ENCODE results near the gene UFC1. TPM values are rescaled to one million over a fixed set of nuclear protein-coding genes. Genes with fewer than 3 reads are reported as not detected.
A peak's percentile ranks its signal among the peaks of the same experiment; 100 is the strongest.

The UFC1 gene
- total RNA-seq, 1 experiment from 2014 or later: 63.7 TPM

DNA sequence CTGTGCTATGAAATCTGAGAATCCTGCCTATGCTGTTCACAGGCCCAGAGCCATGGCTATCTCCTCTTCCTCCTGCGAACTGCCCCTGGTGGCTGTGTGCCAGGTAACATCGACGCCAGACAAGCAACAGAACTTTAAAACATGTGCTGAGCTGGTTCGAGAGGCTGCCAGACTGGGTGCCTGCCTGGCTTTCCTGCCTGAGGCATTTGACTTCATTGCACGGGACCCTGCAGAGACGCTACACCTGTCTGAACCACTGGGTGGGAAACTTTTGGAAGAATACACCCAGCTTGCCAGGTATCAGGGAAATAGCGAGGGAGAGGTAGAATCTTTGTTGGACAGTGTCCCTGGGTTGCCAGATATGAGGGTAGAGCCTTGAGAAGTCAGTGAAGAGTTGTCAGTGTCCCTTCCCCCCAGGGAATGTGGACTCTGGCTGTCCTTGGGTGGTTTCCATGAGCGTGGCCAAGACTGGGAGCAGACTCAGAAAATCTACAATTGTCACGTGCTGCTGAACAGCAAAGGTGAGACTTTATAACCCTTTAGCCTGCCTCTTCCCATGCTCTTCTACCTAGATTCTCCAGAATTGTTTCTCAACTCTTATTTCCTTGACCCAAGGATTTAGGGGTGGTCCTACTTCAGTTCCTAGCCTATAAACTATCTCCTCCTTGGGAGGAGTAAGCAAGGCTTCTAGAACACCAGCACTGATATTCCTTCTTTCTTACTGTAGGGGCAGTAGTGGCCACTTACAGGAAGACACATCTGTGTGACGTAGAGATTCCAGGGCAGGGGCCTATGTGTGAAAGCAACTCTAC, 34.5 kb upstream of the UFC1 start:
- H3K9me3 ChIP-seq (ENCODE audit: control insufficient read depth in 1 of 2, insufficient read depth in 1 of 2, low read depth in 1 of 2, low read length in 2 of 2): no peaks in the 10 kb centered on the region
- no peaks in the 10 kb centered on the region for H4K20me1 ChIP-seq (ENCODE audit: insufficient read depth)
- no peak overlapping the region for H2AFZ ChIP-seq (ENCODE audit: low read depth, low read length, poor library complexity, severe bottlenecking)
- H3K4me3 ChIP-seq (replicated peaks in 1 of 2; ENCODE audit: low read depth in 1 of 2, low read length in 2 of 2): peak overlapping the region; percentile 68 to 98
- peaks cover 32 to 48% of the 10 kb centered on the region in 2 experiments for H3K4me1 ChIP-seq (ENCODE audit: control insufficient read depth in 1 of 2, insufficient read depth in 2 of 2, low read length in 2 of 2)
- CTCF ChIA-PET: no interaction called here
- TF ChIP-seq, protein P1, sequence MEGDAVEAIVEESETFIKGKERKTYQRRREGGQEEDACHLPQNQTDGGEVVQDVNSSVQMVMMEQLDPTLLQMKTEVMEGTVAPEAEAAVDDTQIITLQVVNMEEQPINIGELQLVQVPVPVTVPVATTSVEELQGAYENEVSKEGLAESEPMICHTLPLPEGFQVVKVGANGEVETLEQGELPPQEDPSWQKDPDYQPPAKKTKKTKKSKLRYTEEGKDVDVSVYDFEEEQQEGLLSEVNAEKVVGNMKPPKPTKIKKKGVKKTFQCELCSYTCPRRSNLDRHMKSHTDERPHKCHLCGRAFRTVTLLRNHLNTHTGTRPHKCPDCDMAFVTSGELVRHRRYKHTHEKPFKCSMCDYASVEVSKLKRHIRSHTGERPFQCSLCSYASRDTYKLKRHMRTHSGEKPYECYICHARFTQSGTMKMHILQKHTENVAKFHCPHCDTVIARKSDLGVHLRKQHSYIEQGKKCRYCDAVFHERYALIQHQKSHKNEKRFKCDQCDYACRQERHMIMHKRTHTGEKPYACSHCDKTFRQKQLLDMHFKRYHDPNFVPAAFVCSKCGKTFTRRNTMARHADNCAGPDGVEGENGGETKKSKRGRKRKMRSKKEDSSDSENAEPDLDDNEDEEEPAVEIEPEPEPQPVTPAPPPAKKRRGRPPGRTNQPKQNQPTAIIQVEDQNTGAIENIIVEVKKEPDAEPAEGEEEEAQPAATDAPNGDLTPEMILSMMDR (IDR thresholded peaks at IDR 0.05 in 2 of 3, conservative IDR thresholded peaks at IDR 0.05 in 1 of 3; ENCODE audit: borderline replicate concordance in 1 of 3, insufficient read depth in 1 of 3, low read depth in 2 of 3, low read length in 2 of 3): peak in 2 of 3 experiments; percentile 57 to 63; a peak in 4 of 6 replicates
- TF ChIP-seq YY1 (IDR thresholded peaks at IDR 0.05; ENCODE audit: extremely low read depth, insufficient replicate concordance, low read depth, low read length) (peak; percentile 27), CEBPB (IDR thresholded peaks at IDR 0.05; ENCODE audit: low read depth) (no peak), SRF (IDR thresholded peaks at IDR 0.05; ENCODE audit: low read depth) (no peak)
- peak overlapping the region; percentile 91 for H3K27ac ChIP-seq (ENCODE audit: low read depth, low read length)
- no peaks in the 10 kb centered on the region for H3K9me2 ChIP-seq (ENCODE audit: insufficient read depth)
- peak; percentile 86 for DNase-seq (ENCODE audit: low read depth, low spot score)
- RAD21 ChIA-PET (ENCODE audit: low non-redundant PET in 1 of 2, low total read pairs in 2 of 2, uncharacterized antibody in 2 of 2, unreplicated experiment in 2 of 2): no interaction called here
- H3K9ac ChIP-seq (ENCODE audit: low read length): peak overlapping the region; percentile 97
- ATAC-seq: peak; percentile 71
- no peaks in the 10 kb centered on the region for H3K27me3 ChIP-seq (ENCODE audit: insufficient read depth, low read length)
- BruUV-seq (replicated peaks): no TSS peak
- peaks cover 63% of the 10 kb centered on the region for H3K79me2 ChIP-seq (ENCODE audit: insufficient read depth, low read length)
- intact Hi-C loops (cut with micrococcal nuclease): loop anchor here (2.0 to 5.0 kb wide), 4 partner anchors 14 to 263 kb away; partner anchors contain the start of genes DEDD and USF1
- H3K36me3 ChIP-seq (ENCODE audit: control insufficient read depth in 1 of 2, insufficient read depth in 2 of 2, low read length in 2 of 2): peaks cover 17 to 41% of the 10 kb centered on the region in 2 experiments
- POLR2A ChIA-PET: interaction anchor here (1.9 kb wide), 1 partner anchor 11 kb away, joined by 4 read pairs; no protein-coding TSS in a partner anchor
- H3K4me2 ChIP-seq (ENCODE audit: low read length): peak overlapping the region; percentile 84
